ENCODE results near the gene PSMB5. TPM values are rescaled to one million over a fixed set of nuclear protein-coding genes. Genes with fewer than 3 reads are reported as not detected.
"Not testable (repeated sequence)": the region's sequence is repeated elsewhere in the genome, so short reads cannot be mapped to it uniquely, and the experiment has no call there.

Gene PSMB5
- total RNA-seq, 4 donors from 2014 or later: 304 to 543 (median 486) TPM

DNA sequence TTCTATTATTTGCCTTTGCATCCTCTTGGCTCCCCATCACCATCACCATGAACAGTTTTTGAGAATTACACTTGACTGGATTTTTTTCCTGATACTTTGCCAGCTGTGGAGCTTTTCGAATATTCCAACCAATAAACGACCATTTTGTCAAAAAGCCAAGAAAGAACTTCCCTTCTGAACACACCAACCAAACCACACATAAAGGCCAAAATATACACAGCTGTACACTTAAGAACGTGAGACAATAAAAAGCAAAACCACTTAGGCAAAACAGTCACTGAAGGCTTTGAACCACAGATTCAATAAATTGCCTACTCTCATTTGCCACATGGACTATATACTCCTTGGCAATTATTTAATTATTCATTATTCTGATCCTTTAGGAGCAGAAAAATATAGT is 25.9 kb downstream of the PSMB5 start:
- in situ Hi-C loops (cut with MboI; ENCODE audit: low sequenced_read_pairs in 4 of 4) (no loop called here), intact Hi-C loops (cut with DNase I; ENCODE audit: low total_unique reads) (no loop called here)
- peak overlapping the region in 1 of 4 donors; percentile 64 for H3K4me3 ChIP-seq
- DNase-seq: no peak
- H3K9me3 ChIP-seq: no peaks in the 10 kb centered on the region
- TF ChIP-seq POLR2A (IDR thresholded peaks at IDR 0.05): no peak
- TF ChIP-seq, protein P1, sequence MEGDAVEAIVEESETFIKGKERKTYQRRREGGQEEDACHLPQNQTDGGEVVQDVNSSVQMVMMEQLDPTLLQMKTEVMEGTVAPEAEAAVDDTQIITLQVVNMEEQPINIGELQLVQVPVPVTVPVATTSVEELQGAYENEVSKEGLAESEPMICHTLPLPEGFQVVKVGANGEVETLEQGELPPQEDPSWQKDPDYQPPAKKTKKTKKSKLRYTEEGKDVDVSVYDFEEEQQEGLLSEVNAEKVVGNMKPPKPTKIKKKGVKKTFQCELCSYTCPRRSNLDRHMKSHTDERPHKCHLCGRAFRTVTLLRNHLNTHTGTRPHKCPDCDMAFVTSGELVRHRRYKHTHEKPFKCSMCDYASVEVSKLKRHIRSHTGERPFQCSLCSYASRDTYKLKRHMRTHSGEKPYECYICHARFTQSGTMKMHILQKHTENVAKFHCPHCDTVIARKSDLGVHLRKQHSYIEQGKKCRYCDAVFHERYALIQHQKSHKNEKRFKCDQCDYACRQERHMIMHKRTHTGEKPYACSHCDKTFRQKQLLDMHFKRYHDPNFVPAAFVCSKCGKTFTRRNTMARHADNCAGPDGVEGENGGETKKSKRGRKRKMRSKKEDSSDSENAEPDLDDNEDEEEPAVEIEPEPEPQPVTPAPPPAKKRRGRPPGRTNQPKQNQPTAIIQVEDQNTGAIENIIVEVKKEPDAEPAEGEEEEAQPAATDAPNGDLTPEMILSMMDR (IDR thresholded peaks at IDR 0.05 in 4 of 5, conservative IDR thresholded peaks at IDR 0.05 in 1 of 5): no peak
- peaks cover 16 to 18% of the 10 kb centered on the region in 2 donors for H3K4me1 ChIP-seq
- peak overlapping the region in 3 of 4 donors; percentile 84 to 96 (median 87) for H3K27ac ChIP-seq
- no peak for ATAC-seq
- no peaks in the 10 kb centered on the region for H3K27me3 ChIP-seq
- no peaks in the 10 kb centered on the region for H3K36me3 ChIP-seq

DNA sequence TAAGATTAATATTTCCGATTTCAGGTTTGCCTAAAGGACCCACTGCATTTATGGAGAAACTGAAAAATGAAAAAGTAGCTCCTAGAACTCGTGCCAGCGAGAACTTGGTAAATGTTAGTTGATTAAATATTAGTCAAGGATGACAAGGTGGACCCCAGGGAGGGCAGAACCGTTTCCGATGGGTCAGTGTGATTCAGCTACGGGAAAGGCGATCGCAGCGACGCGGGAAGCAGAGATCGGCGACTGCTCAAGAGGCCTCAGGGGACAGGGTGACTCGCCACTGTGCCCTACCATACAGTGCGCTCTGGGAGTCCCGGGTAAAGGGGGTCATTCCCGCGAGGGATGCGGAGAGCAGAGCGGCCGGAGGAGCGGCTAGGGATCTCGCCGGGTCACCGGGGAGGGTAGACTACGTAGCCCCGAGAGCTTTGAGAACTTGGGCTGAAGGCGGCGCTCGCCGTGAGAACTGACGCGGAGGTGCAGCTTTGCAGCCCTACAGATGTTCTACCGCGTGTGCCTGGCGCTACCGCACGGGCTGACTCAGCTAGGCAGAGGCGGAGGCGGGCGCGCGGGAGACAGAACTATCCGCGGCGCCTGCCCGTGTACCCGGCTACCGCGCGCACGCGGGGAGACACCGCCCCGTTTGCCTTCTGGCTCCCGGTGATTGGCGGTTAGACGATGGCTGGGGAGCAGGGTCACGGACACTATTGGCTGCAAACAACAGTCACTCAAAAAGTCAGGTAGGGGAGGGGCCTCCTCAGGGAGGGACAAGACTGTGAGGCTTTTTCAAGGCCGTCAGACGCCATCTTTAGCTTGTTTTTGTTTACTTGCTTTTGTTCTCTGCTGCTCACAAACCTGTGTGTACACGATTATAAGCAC is 27.9 kb downstream of the PSMB5 start:
- ATAC-seq: peak; percentile 98 to 99
- intact Hi-C loops (cut with DNase I; ENCODE audit: low total_unique reads) (loop anchor here (1.0 to 2.0 kb wide), 3 partner anchors 28 to 78 kb away; partner anchors contain the start of genes HAUS4, PRMT5 and PSMB5), in situ Hi-C loops (cut with MboI; ENCODE audit: low sequenced_read_pairs in 4 of 4) (no loop called here)
- Histone ChIP-seq H3K27ac (peak overlapping the region; percentile 96 to 98 (median 96)), H3K4me3 (peak overlapping the region; percentile 72 to 94 (median 78)), H3K4me1 (peaks cover 16 to 18% of the 10 kb centered on the region in 2 donors), H3K36me3 (no peaks in the 10 kb centered on the region), H3K27me3 (no peaks in the 10 kb centered on the region), H3K9me3 (no peaks in the 10 kb centered on the region)
- TF ChIP-seq, protein P1 (IDR thresholded peaks at IDR 0.05 in 4 of 5, conservative IDR thresholded peaks at IDR 0.05 in 1 of 5): peak in 1 of 5 experiments; percentile 27
- TF ChIP-seq POLR2A (IDR thresholded peaks at IDR 0.05): peak; percentile 81 to 83
- DNase-seq: peak; percentile 98

DNA sequence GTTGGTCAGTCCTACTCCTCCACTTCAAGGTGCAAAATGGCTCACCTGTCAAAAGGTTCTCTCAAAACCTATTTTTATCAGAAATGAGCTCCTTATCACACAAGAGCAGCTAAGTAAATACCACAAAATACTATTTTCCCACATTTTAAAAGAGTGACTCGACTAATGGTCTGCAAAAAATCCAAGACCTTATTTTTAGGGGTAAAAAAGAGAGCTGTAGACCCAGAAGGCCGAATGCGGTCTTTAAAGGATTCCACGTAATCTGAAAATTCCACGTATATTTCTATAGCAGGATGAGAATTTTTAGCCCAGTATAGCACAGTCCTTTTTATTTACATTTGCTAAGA is 28.5 kb downstream of the PSMB5 start:
- Histone ChIP-seq H3K9me3 (no peaks in the 10 kb centered on the region), H3K4me1 (peaks cover 16 to 18% of the 10 kb centered on the region in 2 donors), H3K27ac (peak overlapping the region; percentile 96 to 98 (median 96)), H3K36me3 (no peaks in the 10 kb centered on the region), H3K27me3 (no peaks in the 10 kb centered on the region), H3K4me3 (peak overlapping the region; percentile 72 to 94 (median 78))
- no peak for TF ChIP-seq POLR2A (IDR thresholded peaks at IDR 0.05)
- TF ChIP-seq, protein P1 (IDR thresholded peaks at IDR 0.05 in 4 of 5, conservative IDR thresholded peaks at IDR 0.05 in 1 of 5): no peak
- no peak for ATAC-seq
- intact Hi-C loops (cut with DNase I; ENCODE audit: low total_unique reads): loop anchor here (2.0 kb wide), 2 partner anchors 49 to 77 kb away; partner anchors contain the start of genes HAUS4 and PRMT5
- in situ Hi-C loops (cut with MboI; ENCODE audit: low sequenced_read_pairs in 4 of 4): no loop called here
- no peak for DNase-seq

DNA sequence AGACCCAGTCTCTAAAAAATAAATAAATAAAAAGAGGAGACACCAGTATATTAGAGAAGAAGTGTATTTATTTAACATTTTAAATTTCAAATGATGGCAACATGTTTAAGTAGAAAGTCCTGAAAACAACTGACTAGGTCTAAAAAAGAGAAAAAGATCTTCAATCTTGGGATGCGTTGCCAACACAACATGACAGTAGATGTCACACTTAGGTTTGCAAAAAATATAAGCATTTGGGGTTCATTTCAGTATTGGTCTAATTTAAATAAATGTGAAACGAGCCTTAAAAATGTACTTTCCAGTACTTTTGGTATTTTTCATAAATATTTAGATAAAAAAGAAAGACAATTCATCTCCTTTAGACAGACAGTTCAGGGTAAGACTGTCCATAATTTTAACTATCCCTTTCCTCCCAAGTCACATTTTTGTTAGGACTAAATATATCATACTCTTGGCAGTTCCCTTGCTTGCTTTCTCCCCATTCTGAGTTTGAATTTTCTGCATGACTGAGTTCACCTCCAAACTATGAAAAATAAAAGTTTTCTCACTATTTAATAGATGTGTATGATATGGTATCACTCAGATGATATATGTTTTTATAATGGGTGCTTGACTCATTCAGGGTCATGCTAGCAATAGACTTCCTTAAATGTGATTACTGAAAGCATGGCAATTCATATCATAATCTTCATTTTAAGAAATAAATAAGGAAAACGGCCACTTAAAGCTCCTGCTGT is 29.1 kb downstream of the PSMB5 start:
- peak overlapping the region; percentile 96 to 98 (median 96) for H3K27ac ChIP-seq
- intact Hi-C loops (cut with DNase I; ENCODE audit: low total_unique reads) (loop anchor here (2.0 kb wide), 2 partner anchors 49 to 77 kb away; partner anchors contain the start of genes HAUS4 and PRMT5), in situ Hi-C loops (cut with MboI; ENCODE audit: low sequenced_read_pairs in 4 of 4) (no loop called here)
- peaks cover 16 to 18% of the 10 kb centered on the region in 2 donors for H3K4me1 ChIP-seq
- H3K9me3 ChIP-seq: no peaks in the 10 kb centered on the region
- H3K36me3 ChIP-seq: no peaks in the 10 kb centered on the region
- ATAC-seq (no peak), DNase-seq (no peak)
- no peak for TF ChIP-seq POLR2A (IDR thresholded peaks at IDR 0.05)
- TF ChIP-seq, protein P1 (IDR thresholded peaks at IDR 0.05 in 4 of 5, conservative IDR thresholded peaks at IDR 0.05 in 1 of 5): no peak
- H3K4me3 ChIP-seq: peak overlapping the region in 1 of 4 donors; percentile 94
- no peaks in the 10 kb centered on the region for H3K27me3 ChIP-seq

DNA sequence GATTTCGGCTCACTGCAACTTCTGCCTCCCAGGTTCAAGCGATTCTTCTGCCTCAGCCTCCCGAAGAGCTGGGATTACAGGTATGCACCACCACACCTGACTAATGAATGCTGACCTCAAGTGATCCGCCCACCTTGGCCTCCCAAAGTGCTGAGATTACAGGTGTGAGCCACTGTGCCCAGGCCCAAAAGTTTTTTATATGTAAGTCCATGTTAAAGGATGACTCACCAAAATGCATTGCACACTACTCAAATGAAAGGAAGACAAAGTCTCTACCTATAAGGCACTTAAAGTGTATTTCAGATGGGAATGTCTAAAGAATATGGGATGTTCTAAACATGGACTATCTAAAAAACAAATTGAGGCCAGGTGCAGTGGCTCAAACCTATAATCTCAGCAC is 30.4 kb downstream of the PSMB5 start:
- H3K27ac ChIP-seq; H3K27me3 ChIP-seq; ATAC-seq; DNase-seq; H3K9me3 ChIP-seq; H3K4me3 ChIP-seq; intact Hi-C loops (cut with DNase I; ENCODE audit: low total_unique reads); in situ Hi-C loops (cut with MboI; ENCODE audit: low sequenced_read_pairs in 4 of 4); H3K36me3 ChIP-seq: not testable (repeated sequence)
- H3K4me1 ChIP-seq: peaks cover 13% of the 10 kb centered on the region in 2 donors

Data from gastrocnemius medialis (tissue), 4 donors.